Anterior cingulate cortex (tissue), 58 donors: ENCODE data around the gene GOSR1.
"Not testable (repeated sequence)": the region's sequence is repeated elsewhere in the genome, so short reads cannot be mapped to it uniquely, and the experiment has no call there.

Experiments used
- DNase-seq, 58 donors: peaks; one replicate each; lab custom pipeline; 2025; lab: John Stamatoyannopoulos, UW

Gene GOSR1

GRCh38 chr17:30503558-30503957, 26.4 kb downstream of the GOSR1 start:
- no peak for DNase-seq

- DNase-seq = no peak
Observed at GRCh38 chr17:30505868-30506417, 28.7 kb downstream of the GOSR1 start.

GRCh38 chr17:30506481-30506880, 29.3 kb downstream of the GOSR1 start:
- DNase-seq = no peak

GRCh38 chr17:30513346-30513745, 36.1 kb downstream of the GOSR1 start:
- no peak for DNase-seq

GRCh38 chr17:30514895-30515596, 37.8 kb downstream of the GOSR1 start:
- no peak for DNase-seq

GRCh38 chr17:30517786-30518185, 40.6 kb downstream of the GOSR1 start:
- no peak for DNase-seq

- DNase-seq = no peak
Observed at GRCh38 chr17:30519166-30519565, 42.0 kb downstream of the GOSR1 start.

GRCh38 chr17:30519707-30520106, 42.5 kb downstream of the GOSR1 start:
- DNase-seq = no peak

- peak in 1 of 58 donors; percentile 2 for DNase-seq
Observed at GRCh38 chr17:30520436-30520835, 43.2 kb downstream of the GOSR1 start.

- DNase-seq = no peak
Observed at GRCh38 chr17:30520882-30521281, 43.7 kb downstream of the GOSR1 start.

GRCh38 chr17:30521766-30522165, 44.6 kb downstream of the GOSR1 start:
- DNase-seq = no peak

GRCh38 chr17:30523236-30523635, 46.0 kb downstream of the GOSR1 start:
- not testable (repeated sequence) for DNase-seq

- peak in 1 of 58 donors; percentile 9 for DNase-seq
Observed at GRCh38 chr17:30524847-30525246, 47.6 kb downstream of the GOSR1 start.

- no peak for DNase-seq
Observed at GRCh38 chr17:30526401-30526800, 49.2 kb downstream of the GOSR1 start.

- not testable (repeated sequence) for DNase-seq
Observed at GRCh38 chr17:30528701-30529100, 51.5 kb downstream of the GOSR1 start.

- no peak for DNase-seq
Observed at GRCh38 chr17:30530346-30531025, 53.3 kb downstream of the GOSR1 start.

- no peak for DNase-seq
Observed at GRCh38 chr17:30532871-30533270, 55.7 kb downstream of the GOSR1 start.

- no peak for DNase-seq
Observed at GRCh38 chr17:30534298-30534697, 57.1 kb downstream of the GOSR1 start.

- no peak for DNase-seq
Observed at GRCh38 chr17:30534938-30535921, 58.0 kb downstream of the GOSR1 start.

- not testable (repeated sequence) for DNase-seq
Observed at GRCh38 chr17:30536846-30537245, 59.6 kb downstream of the GOSR1 start.

- not testable (repeated sequence) for DNase-seq
Observed at GRCh38 chr17:30537667-30538066, 60.5 kb downstream of the GOSR1 start.
